Measurements from ENCODE around the gene GGCX. TPM values are rescaled to one million over a fixed set of nuclear protein-coding genes. Genes with fewer than 3 reads are reported as not detected.

The GGCX gene
- total and polyA plus RNA-seq, 2 of the 13 experiments (the other 11 are each of a cell fraction or from before 2014, with no cell fraction given): 72.5 to 103 TPM

DNA sequence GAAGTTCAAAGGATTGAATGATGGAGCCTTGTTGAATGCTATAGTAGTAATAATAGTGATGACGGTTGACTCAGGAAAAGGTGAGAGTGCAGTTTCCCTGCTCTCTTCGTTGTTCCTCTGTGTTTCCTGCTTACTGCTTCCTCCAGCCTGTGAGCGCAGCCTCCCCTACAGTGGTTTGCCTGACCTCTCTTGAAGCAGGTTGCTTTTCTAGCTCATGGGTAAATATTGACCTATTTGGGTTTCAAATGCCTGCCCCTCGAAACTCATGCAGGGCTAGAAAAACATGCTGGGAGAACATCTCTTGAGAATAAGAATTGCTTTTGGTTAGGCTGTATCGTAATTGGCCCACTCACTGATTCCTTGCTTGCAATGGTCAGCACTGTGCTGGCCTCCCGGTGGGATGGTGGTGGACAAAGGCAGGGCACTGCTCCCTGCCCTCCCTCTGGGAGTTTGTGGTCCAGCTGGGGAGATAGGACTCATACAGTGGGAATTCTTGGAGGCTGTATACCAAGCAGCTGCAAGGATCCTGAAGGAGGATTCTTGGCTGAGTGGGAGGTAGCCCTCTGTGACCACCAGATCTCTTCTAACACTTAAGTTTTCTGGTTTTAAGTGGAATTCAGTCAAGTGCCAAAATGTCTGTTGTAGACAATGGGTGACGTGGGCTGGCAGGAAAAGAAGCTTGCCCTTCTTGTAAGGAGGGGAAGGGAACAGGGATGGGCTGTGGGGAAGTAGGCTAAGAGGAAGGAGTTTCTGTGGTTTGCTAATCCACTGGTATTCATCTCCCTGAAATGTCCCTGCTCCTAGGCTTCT is 28.9 kb upstream of the GGCX start (continued):
- TF ChIP-seq NFKB2 (CRISPR knock-in tag; IDR thresholded peaks at IDR 0.05; ENCODE audit: borderline replicate concordance) (no peak), PLSCR1 (CRISPR knock-in tag; IDR thresholded peaks at IDR 0.05; ENCODE audit: borderline replicate concordance) (no peak), AKAP8 (CRISPR knock-in tag; IDR thresholded peaks at IDR 0.05) (peak; percentile 69; the same call in 1 of the 2 replicates), IRF1 (CRISPR knock-in tag; IDR thresholded peaks at IDR 0.05; ENCODE audit: low read depth) (no peak), HES4 (CRISPR knock-in tag; IDR thresholded peaks at IDR 0.05; ENCODE audit: borderline replicate concordance) (no peak), ZNF746 (CRISPR knock-in tag; IDR thresholded peaks at IDR 0.05) (0 out of 2 replicates have a peak, but pooled peaks have one; percentile 65), ZNF552 (CRISPR knock-in tag; IDR thresholded peaks at IDR 0.05; ENCODE audit: borderline replicate concordance) (no peak), ZNF256 (CRISPR knock-in tag; conservative IDR thresholded peaks at IDR 0.05) (no peak), ZGPAT (CRISPR knock-in tag; IDR thresholded peaks at IDR 0.05) (peak; percentile 52; the same call in 1 of the 2 replicates), ZNF317 (CRISPR knock-in tag; IDR thresholded peaks at IDR 0.05) (0 out of 2 replicates have a peak, but pooled peaks have one; percentile 19), ZNF629 (CRISPR knock-in tag; conservative IDR thresholded peaks at IDR 0.05) (no peak), ZNF292 (CRISPR knock-in tag; IDR thresholded peaks at IDR 0.05; ENCODE audit: borderline replicate concordance, low read depth) (peak; percentile 90; the same call in 1 of the 2 replicates), ZNF34 (CRISPR knock-in tag; IDR thresholded peaks at IDR 0.05; ENCODE audit: borderline replicate concordance) (0 out of 2 replicates have a peak, but pooled peaks have one; percentile 11), ZNF740 (CRISPR knock-in tag; IDR thresholded peaks at IDR 0.05) (no peak), NCOA1 (CRISPR knock-in tag; IDR thresholded peaks at IDR 0.05) (no peak)
- TF ChIP-seq, protein P1, sequence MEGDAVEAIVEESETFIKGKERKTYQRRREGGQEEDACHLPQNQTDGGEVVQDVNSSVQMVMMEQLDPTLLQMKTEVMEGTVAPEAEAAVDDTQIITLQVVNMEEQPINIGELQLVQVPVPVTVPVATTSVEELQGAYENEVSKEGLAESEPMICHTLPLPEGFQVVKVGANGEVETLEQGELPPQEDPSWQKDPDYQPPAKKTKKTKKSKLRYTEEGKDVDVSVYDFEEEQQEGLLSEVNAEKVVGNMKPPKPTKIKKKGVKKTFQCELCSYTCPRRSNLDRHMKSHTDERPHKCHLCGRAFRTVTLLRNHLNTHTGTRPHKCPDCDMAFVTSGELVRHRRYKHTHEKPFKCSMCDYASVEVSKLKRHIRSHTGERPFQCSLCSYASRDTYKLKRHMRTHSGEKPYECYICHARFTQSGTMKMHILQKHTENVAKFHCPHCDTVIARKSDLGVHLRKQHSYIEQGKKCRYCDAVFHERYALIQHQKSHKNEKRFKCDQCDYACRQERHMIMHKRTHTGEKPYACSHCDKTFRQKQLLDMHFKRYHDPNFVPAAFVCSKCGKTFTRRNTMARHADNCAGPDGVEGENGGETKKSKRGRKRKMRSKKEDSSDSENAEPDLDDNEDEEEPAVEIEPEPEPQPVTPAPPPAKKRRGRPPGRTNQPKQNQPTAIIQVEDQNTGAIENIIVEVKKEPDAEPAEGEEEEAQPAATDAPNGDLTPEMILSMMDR (CRISPR knock-in tag; IDR thresholded peaks at IDR 0.05): peak; percentile 34
- TF ChIP-seq, protein P2, sequence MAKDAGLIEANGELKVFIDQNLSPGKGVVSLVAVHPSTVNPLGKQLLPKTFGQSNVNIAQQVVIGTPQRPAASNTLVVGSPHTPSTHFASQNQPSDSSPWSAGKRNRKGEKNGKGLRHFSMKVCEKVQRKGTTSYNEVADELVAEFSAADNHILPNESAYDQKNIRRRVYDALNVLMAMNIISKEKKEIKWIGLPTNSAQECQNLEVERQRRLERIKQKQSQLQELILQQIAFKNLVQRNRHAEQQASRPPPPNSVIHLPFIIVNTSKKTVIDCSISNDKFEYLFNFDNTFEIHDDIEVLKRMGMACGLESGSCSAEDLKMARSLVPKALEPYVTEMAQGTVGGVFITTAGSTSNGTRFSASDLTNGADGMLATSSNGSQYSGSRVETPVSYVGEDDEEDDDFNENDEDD (CRISPR knock-in tag; IDR thresholded peaks at IDR 0.05; ENCODE audit: borderline replicate concordance): no peak
- TF ChIP-seq, protein P3, sequence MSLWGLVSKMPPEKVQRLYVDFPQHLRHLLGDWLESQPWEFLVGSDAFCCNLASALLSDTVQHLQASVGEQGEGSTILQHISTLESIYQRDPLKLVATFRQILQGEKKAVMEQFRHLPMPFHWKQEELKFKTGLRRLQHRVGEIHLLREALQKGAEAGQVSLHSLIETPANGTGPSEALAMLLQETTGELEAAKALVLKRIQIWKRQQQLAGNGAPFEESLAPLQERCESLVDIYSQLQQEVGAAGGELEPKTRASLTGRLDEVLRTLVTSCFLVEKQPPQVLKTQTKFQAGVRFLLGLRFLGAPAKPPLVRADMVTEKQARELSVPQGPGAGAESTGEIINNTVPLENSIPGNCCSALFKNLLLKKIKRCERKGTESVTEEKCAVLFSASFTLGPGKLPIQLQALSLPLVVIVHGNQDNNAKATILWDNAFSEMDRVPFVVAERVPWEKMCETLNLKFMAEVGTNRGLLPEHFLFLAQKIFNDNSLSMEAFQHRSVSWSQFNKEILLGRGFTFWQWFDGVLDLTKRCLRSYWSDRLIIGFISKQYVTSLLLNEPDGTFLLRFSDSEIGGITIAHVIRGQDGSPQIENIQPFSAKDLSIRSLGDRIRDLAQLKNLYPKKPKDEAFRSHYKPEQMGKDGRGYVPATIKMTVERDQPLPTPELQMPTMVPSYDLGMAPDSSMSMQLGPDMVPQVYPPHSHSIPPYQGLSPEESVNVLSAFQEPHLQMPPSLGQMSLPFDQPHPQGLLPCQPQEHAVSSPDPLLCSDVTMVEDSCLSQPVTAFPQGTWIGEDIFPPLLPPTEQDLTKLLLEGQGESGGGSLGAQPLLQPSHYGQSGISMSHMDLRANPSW (CRISPR knock-in tag; IDR thresholded peaks at IDR 0.05; ENCODE audit: borderline replicate concordance): peak; percentile 75; the same call in 1 of the 2 replicates

Measured in HepG2 (cell line).